Neural progenitor cell (in vitro differentiated cells): ENCODE results near the gene MCF2L2. TPM values are rescaled to one million over a fixed set of nuclear protein-coding genes. Genes with fewer than 3 reads are reported as not detected.

ENCODE experiments used
- DNase-seq: peaks from one replicate; pipeline ENCODE4 v3.0.0-alpha.2; 2016; ENCODE audit warnings: low spot score
- H2AFZ ChIP-seq: fragments of 200-600 bp; sonication (generic); replicated peaks from 2 replicates; pipeline ENCODE4 v1.6.1; 2016; ENCODE audit warnings: antibody characterized with exemption
- H3F3A ChIP-seq: fragments of 200-600 bp; sonication (generic); 2 replicates; pipeline ENCODE4 v1.6.1; 2016; ENCODE audit warnings: antibody characterized with exemption, low read depth
- H3K27ac ChIP-seq: fragments of 200-600 bp; sonication (generic); 2 replicates; pipeline ENCODE4 v1.5.1; 2016; ENCODE audit warnings: mild to moderate bottlenecking
- H3K27me3 ChIP-seq: fragments of 200-600 bp; sonication (generic); 2 replicates; pipeline ENCODE4 v1.6.1; 2016; ENCODE audit warnings: mild to moderate bottlenecking, moderate library complexity
- H3K36me3 ChIP-seq: fragments of 200-600 bp; sonication (generic); 2 replicates; pipeline ENCODE4 v1.5.1; 2016
- H3K4me1 ChIP-seq: fragments of 200-600 bp; sonication (generic); 2 replicates; pipeline ENCODE4 v1.6.1; 2016; ENCODE audit warnings: mixed run types
- H3K4me2 ChIP-seq: fragments of 200-600 bp; sonication (generic); 2 replicates; pipeline ENCODE4 v1.6.1; 2016
- H3K4me3 ChIP-seq: fragments of 200-600 bp; sonication (generic); 2 replicates; pipeline ENCODE4 v1.5.1; 2016
- H3K79me2 ChIP-seq: fragments of 200-600 bp; sonication (generic); 2 replicates; pipeline ENCODE4 v1.6.1; 2016; ENCODE audit warnings: low read depth
- H3K9ac ChIP-seq: fragments of 200-600 bp; sonication (generic); 2 replicates; pipeline ENCODE4 v1.6.1; 2016
- H3K9me3 ChIP-seq: fragments of 200-600 bp; sonication (generic); 2 replicates; pipeline ENCODE4 v1.5.1; 2016; ENCODE audit warnings: low read depth
- H4K20me1 ChIP-seq: fragments of 200-600 bp; sonication (generic); 2 replicates; pipeline ENCODE4 v1.6.1; 2016; ENCODE audit warnings: low read depth
- H3K27ac Mint-ChIP-seq: 3 replicates; pipeline ENCODE4 v1.8.0; 2021; ENCODE audit warnings: mixed read lengths
- H3K27me3 Mint-ChIP-seq: 2 replicates; pipeline ENCODE4 v1.8.0; 2022; ENCODE audit warnings: low read depth, mild to moderate bottlenecking, inconsistent platforms, moderate library complexity, mixed read lengths; ENCODE audit not compliant: insufficient read depth
- H3K36me3 Mint-ChIP-seq: 3 replicates; pipeline ENCODE4 v1.8.0; 2021; ENCODE audit warnings: mixed read lengths
- H3K4me1 Mint-ChIP-seq: 3 replicates; pipeline ENCODE4 v1.8.0; 2021; ENCODE audit warnings: mixed read lengths
- H3K4me3 Mint-ChIP-seq: 3 replicates; pipeline ENCODE4 v1.8.0; 2021; ENCODE audit warnings: mild to moderate bottlenecking, moderate library complexity, mixed read lengths
- H3K9me3 Mint-ChIP-seq: 3 replicates; pipeline ENCODE4 v1.8.0; 2020; ENCODE audit warnings: mixed read lengths
- EZH2 ChIP-seq: fragments of 200-600 bp; sonication (generic); IDR thresholded peaks from 2 replicates; pipeline ENCODE4 v1.6.1; 2017; ENCODE audit warnings: antibody characterized with exemption, mild to moderate bottlenecking, moderate library complexity
- EZH2phosphoT487 ChIP-seq: fragments of 200-600 bp; sonication (generic); IDR thresholded peaks from 2 replicates; pipeline ENCODE4 v1.6.1; 2017; ENCODE audit warnings: antibody characterized with exemption
- total RNA-seq: library from RNA; depleted of rRNA; stranded (reverse); fragments of >200 nt; gene quantifications from 2 replicates; pipeline ENCODE4 v1.2.3, GENCODE V29; 2015; ENCODE audit warnings: low replicate concordance
- TF ChIP-seq, protein P1 (sequence below): fragments of 200-600 bp; sonication (generic); IDR thresholded peaks from 2 replicates; pipeline ENCODE4 v1.5.1; 2017; ENCODE audit warnings: antibody characterized with exemption, mild to moderate bottlenecking

Gene MCF2L2
- total RNA-seq, 1 donor from 2014 or later: 11.1 TPM

DNA sequence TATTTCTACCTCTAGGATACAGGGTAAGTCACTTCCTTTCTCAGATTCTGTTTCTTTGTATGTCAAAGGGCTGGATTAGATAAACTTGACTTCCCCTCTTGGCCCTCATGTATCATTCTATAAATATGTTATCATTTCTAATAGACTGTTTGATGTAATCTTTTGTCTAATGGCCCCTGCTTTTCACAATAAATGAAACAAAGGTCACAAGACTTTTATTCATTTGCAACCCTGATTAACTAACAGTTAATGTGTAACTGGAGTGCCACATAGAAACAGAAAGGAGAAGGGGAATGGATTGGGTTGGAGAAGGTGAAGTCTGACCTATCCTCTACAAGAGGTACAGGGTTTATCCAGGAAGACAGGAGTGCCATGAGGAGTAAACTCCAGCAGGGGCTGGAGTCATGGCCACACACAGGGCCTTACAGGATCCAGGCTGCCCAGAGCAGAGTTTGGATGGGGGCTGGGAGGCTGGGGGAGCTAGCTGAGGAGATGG, 183.4 kb downstream of the MCF2L2 start:
- peaks cover 11% of the 10 kb centered on the region for H3K4me1 Mint-ChIP-seq
- no peaks in the 10 kb centered on the region for H3K79me2 ChIP-seq
- H3K27me3 ChIP-seq: no peaks in the 10 kb centered on the region
- no peak overlapping the region for H3K9ac ChIP-seq
- no peak for TF ChIP-seq EZH2phosphoT487
- TF ChIP-seq, protein P1, sequence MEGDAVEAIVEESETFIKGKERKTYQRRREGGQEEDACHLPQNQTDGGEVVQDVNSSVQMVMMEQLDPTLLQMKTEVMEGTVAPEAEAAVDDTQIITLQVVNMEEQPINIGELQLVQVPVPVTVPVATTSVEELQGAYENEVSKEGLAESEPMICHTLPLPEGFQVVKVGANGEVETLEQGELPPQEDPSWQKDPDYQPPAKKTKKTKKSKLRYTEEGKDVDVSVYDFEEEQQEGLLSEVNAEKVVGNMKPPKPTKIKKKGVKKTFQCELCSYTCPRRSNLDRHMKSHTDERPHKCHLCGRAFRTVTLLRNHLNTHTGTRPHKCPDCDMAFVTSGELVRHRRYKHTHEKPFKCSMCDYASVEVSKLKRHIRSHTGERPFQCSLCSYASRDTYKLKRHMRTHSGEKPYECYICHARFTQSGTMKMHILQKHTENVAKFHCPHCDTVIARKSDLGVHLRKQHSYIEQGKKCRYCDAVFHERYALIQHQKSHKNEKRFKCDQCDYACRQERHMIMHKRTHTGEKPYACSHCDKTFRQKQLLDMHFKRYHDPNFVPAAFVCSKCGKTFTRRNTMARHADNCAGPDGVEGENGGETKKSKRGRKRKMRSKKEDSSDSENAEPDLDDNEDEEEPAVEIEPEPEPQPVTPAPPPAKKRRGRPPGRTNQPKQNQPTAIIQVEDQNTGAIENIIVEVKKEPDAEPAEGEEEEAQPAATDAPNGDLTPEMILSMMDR: no peak
- no peak for TF ChIP-seq EZH2
- H3K4me1 ChIP-seq: no peaks in the 10 kb centered on the region
- no peaks in the 10 kb centered on the region for H3K36me3 ChIP-seq
- H3K4me3 ChIP-seq: no peak overlapping the region
- no peak for DNase-seq
- no peak overlapping the region for H3K27ac ChIP-seq
- H2AFZ ChIP-seq: no peak overlapping the region
- H3K27ac Mint-ChIP-seq: no peak overlapping the region
- no peaks in the 10 kb centered on the region for H4K20me1 ChIP-seq
- no peaks in the 10 kb centered on the region for H3F3A ChIP-seq
- H3K4me2 ChIP-seq: no peak overlapping the region
- H3K9me3 ChIP-seq: peaks cover 5% of the 10 kb centered on the region
- no peak overlapping the region for H3K4me3 Mint-ChIP-seq
- H3K36me3 Mint-ChIP-seq: no peaks in the 10 kb centered on the region
- H3K9me3 Mint-ChIP-seq: peaks cover 27% of the 10 kb centered on the region
- H3K27me3 Mint-ChIP-seq: peaks cover 4% of the 10 kb centered on the region

DNA sequence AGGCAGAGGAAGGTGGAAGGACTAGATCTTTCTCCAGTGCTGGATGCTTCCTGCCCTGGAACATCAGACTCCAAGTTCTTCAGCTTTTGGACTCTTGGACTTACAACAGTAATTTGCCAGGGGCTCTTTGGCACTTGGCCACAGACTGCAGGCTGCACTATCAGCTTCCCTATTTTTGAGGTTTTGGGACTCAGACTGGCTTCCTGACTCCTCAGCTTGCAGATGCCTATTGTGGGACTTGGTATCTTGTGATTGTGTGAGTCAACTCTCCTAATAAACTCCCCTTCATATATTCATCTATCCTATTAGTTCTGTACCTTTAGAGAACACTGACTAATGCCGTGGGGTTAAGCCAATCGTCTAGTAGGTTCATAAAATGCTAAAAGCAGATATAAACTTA, 184.2 kb downstream of the MCF2L2 start:
- Mint-ChIP-seq H3K4me1 (peaks cover 10% of the 10 kb centered on the region), H3K9me3 (peaks cover 29% of the 10 kb centered on the region), H3K27me3 (no peaks in the 10 kb centered on the region), H3K36me3 (no peaks in the 10 kb centered on the region), H3K4me3 (no peak overlapping the region), H3K27ac (no peak overlapping the region)
- TF ChIP-seq, protein P1: no peak
- no peak for TF ChIP-seq EZH2phosphoT487
- TF ChIP-seq EZH2: no peak
- Histone ChIP-seq H3K4me2 (no peak overlapping the region), H3F3A (no peaks in the 10 kb centered on the region), H3K79me2 (no peaks in the 10 kb centered on the region), H3K4me3 (no peak overlapping the region), H4K20me1 (no peaks in the 10 kb centered on the region), H3K27ac (no peak overlapping the region), H3K36me3 (no peaks in the 10 kb centered on the region), H3K9ac (no peak overlapping the region), H3K9me3 (peaks cover 5% of the 10 kb centered on the region), H3K27me3 (no peaks in the 10 kb centered on the region), H3K4me1 (no peaks in the 10 kb centered on the region), H2AFZ (no peak overlapping the region)
- no peak for DNase-seq

DNA sequence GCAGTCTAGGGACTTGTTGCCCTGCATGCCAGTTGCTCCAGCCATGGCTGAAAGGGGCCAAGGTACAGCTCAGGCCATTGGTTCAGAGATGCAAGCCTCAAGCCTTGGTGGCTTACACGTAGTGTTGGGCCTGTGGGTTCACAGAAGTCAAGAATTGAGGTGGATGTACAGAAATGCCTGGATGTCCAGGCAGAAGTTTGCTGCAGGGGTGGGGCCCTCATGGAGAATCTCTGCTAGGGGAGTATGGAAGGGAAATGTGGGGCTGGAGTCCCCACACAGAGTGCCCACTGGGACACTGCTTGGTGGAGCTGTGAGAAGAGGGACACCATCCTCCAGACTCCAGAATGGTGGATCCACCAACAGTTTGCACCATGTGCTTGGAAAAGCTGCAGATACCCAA, 186.0 kb downstream of the MCF2L2 start:
- peaks cover 29% of the 10 kb centered on the region for H3K9me3 Mint-ChIP-seq
- no peaks in the 10 kb centered on the region for H3K36me3 Mint-ChIP-seq
- TF ChIP-seq, protein P1: no peak
- no peak for TF ChIP-seq EZH2
- TF ChIP-seq EZH2phosphoT487: no peak
- no peak overlapping the region for H3K27ac Mint-ChIP-seq
- no peaks in the 10 kb centered on the region for H3K79me2 ChIP-seq
- no peak overlapping the region for H3K4me3 ChIP-seq
- no peak overlapping the region for H3K4me2 ChIP-seq
- H3K4me1 Mint-ChIP-seq: peaks cover 5% of the 10 kb centered on the region
- no peaks in the 10 kb centered on the region for H3K27me3 ChIP-seq
- no peaks in the 10 kb centered on the region for H4K20me1 ChIP-seq
- H3K9ac ChIP-seq: no peak overlapping the region
- no peak overlapping the region for H2AFZ ChIP-seq
- H3K36me3 ChIP-seq: no peaks in the 10 kb centered on the region
- peaks cover 5% of the 10 kb centered on the region for H3K9me3 ChIP-seq
- no peak overlapping the region for H3K27ac ChIP-seq
- no peaks in the 10 kb centered on the region for H3K27me3 Mint-ChIP-seq
- no peak for DNase-seq
- H3K4me1 ChIP-seq: no peaks in the 10 kb centered on the region
- H3F3A ChIP-seq: no peaks in the 10 kb centered on the region
- H3K4me3 Mint-ChIP-seq: no peak overlapping the region
